HCT116 (cell line): ENCODE measurements around the gene TBC1D1. TPM values are rescaled to one million over a fixed set of nuclear protein-coding genes. Genes with fewer than 3 reads are reported as not detected.

ENCODE experiments used
- ATAC-seq: fragments of 200-7000 bp; cut with Tn5 transposase; 2 replicates; pipeline ENCODE4 v1.9.1; 2020; ENCODE audit warnings: mild to moderate bottlenecking, moderate library complexity
- BruUV-seq: library from RNA; stranded (reverse); fragments of 400-500 nt; replicated peaks from 2 replicates; lab custom pipeline; 2021; lab: Mats Ljungman, UMichigan
- CTCF ChIA-PET: fragments of 300-600 bp; sonication (Branson Sonifier 250); formaldehyde crosslinking; loops from one replicate; lab custom pipeline; 2021; ENCODE audit warnings: antibody characterized with exemption; lab: Charles Lee
- POLR2A ChIA-PET: fragments of 300-600, 350-600 bp; sonication (Branson Sonifier 250); formaldehyde crosslinking; loops from one replicate; lab custom pipeline; 2021; ENCODE audit warnings: antibody characterized with exemption; lab: Charles Lee
- RAD21 ChIA-PET, 2 experiments: fragments of 300-600 bp; sonication (Branson Sonifier 250); formaldehyde crosslinking; loops; one replicate each; lab custom pipeline; 2023; ENCODE audit warnings: low total read pairs in 2 of 2; ENCODE audit not compliant: uncharacterized antibody in 2 of 2, unreplicated experiment in 2 of 2, low non-redundant PET in 1 of 2; lab: Charles Lee
- DNase-seq: peaks from one replicate; pipeline ENCODE4 v3.0.0-alpha.2; 2010; ENCODE audit warnings: low read depth, low spot score
- H2AFZ ChIP-seq: fragments of 200-600 bp; shearing (Covaris generic), sonication (generic); 2 replicates; pipeline ENCODE4 v1.6.1; 2017; ENCODE audit warnings: low read depth, mixed run types, mixed read lengths, antibody characterized with exemption, low read length; ENCODE audit not compliant: poor library complexity, severe bottlenecking
- H3K27ac ChIP-seq: 2 replicates; pipeline ENCODE4 v1.5.1; 2012; ENCODE audit warnings: low read depth, low read length
- H3K27me3 ChIP-seq: fragments of 200-600 bp; sonication (generic); 2 replicates; pipeline ENCODE4 v1.6.1; 2016; ENCODE audit warnings: mixed run types, low read length, mixed read lengths; ENCODE audit not compliant: insufficient read depth
- H3K36me3 ChIP-seq, 2 experiments: fragments of 200-500 bp in 1 of 2; fragments of 200-600 bp in 1 of 2; sonication (Bioruptor generic) in 1 of 2; sonication (generic) in 1 of 2; 2 replicates each; pipeline versions ENCODE4 v1.5.1 to v1.6.1; 2014 to 2016; ENCODE audit warnings: low read length in 2 of 2, inconsistent platforms in 1 of 2, mixed read lengths in 1 of 2, mixed run types in 1 of 2; ENCODE audit not compliant: insufficient read depth in 2 of 2, control insufficient read depth in 1 of 2
- H3K4me1 ChIP-seq, 2 experiments: fragments of 200-600 bp in 1 of 2; sonication (generic) in 1 of 2; 2 replicates each; pipeline versions ENCODE4 v1.5.1 to v1.6.1; 2012 to 2017; ENCODE audit warnings: low read length in 2 of 2, inconsistent platforms in 1 of 2, mild to moderate bottlenecking in 1 of 2, mixed read lengths in 1 of 2, mixed run types in 1 of 2, moderate library complexity in 1 of 2; ENCODE audit not compliant: insufficient read depth in 2 of 2, control insufficient read depth in 1 of 2
- H3K4me2 ChIP-seq: fragments of 200-600 bp; sonication (generic); 2 replicates; pipeline ENCODE4 v1.6.1; 2017; ENCODE audit warnings: mixed run types, low read length, mixed read lengths
- H3K4me3 ChIP-seq, 2 experiments: fragments of 200-600 bp in 1 of 2; sonication (generic) in 1 of 2; replicated peaks in 1 of 2; 2 replicates each; pipeline ENCODE4 v1.5.1; 2011 to 2016; ENCODE audit warnings: low read length in 2 of 2, control low read depth in 1 of 2, low read depth in 1 of 2, mild to moderate bottlenecking in 1 of 2, mixed read lengths in 1 of 2, mixed run types in 1 of 2
- H3K79me2 ChIP-seq: fragments of 200-600 bp; sonication (generic); 2 replicates; pipeline ENCODE4 v1.6.1; 2017; ENCODE audit warnings: mild to moderate bottlenecking, mixed run types, low read length, moderate library complexity, mixed read lengths; ENCODE audit not compliant: insufficient read depth
- H3K9ac ChIP-seq: fragments of 200-600 bp; sonication (generic); 2 replicates; pipeline ENCODE4 v1.6.1; 2016; ENCODE audit warnings: low read length, mixed read lengths
- H3K9me2 ChIP-seq: fragments of 200-600 bp; sonication (generic), shearing (Covaris generic); 2 replicates; pipeline ENCODE4 v1.6.1; 2017; ENCODE audit warnings: mixed run types, mild to moderate bottlenecking, moderate library complexity; ENCODE audit not compliant: insufficient read depth
- H3K9me3 ChIP-seq, 2 experiments: fragments of 200-500 bp in 1 of 2; fragments of 200-600 bp in 1 of 2; sonication (Bioruptor generic) in 1 of 2; sonication (generic) in 1 of 2; 2 replicates each; pipeline ENCODE4 v1.6.1; 2014 to 2017; ENCODE audit warnings: low read length in 2 of 2, mixed read lengths in 2 of 2, inconsistent platforms in 1 of 2, low read depth in 1 of 2, mild to moderate bottlenecking in 1 of 2, mixed run types in 1 of 2, moderate library complexity in 1 of 2; ENCODE audit not compliant: control insufficient read depth in 1 of 2, insufficient read depth in 1 of 2
- H4K20me1 ChIP-seq: fragments of 200-600 bp; sonication (generic), shearing (Covaris generic); 2 replicates; pipeline ENCODE4 v1.6.1; 2017; ENCODE audit warnings: mixed run types, mild to moderate bottlenecking, moderate library complexity; ENCODE audit not compliant: insufficient read depth
- EZH2 ChIP-seq: fragments of 200-600 bp; sonication (generic); IDR thresholded peaks from 2 replicates; pipeline ENCODE4 v1.6.1; 2017; ENCODE audit warnings: antibody characterized with exemption, mixed run types
- EZH2phosphoT487 ChIP-seq: fragments of 200-600 bp; IDR thresholded peaks from 2 replicates; pipeline ENCODE4 v1.6.1; 2018; ENCODE audit warnings: antibody characterized with exemption, borderline replicate concordance
- JUND ChIP-seq: IDR thresholded peaks from 2 replicates; pipeline ENCODE4 v1.6.1; 2012
- POLR2A ChIP-seq: IDR thresholded peaks from 2 replicates; pipeline ENCODE4 v1.7.0; 2011; ENCODE audit warnings: borderline replicate concordance; ENCODE audit not compliant: insufficient read depth, insufficient read length; ENCODE audit errors: extremely low read depth
- SIN3A ChIP-seq: IDR thresholded peaks from 2 replicates; pipeline ENCODE4 v1.6.1; 2012; ENCODE audit warnings: low read depth
- TCF7L2 ChIP-seq: IDR thresholded peaks from 2 replicates; pipeline ENCODE4 v1.7.0; 2011; ENCODE audit warnings: borderline replicate concordance, inconsistent platforms; ENCODE audit not compliant: insufficient read depth, insufficient read length; ENCODE audit errors: extremely low read depth
- YY1 ChIP-seq: IDR thresholded peaks from 2 replicates; pipeline ENCODE4 v1.6.1; 2011; ENCODE audit warnings: low read length, low read depth, moderate library complexity, mild to moderate bottlenecking; ENCODE audit not compliant: insufficient replicate concordance; ENCODE audit errors: extremely low read depth
- intact Hi-C: fragments of 100-400 bp; cut with micrococcal nuclease; formaldehyde crosslinking; loops from 2 replicates; pipeline ENCODE4 v1.10.0; 2022
- total RNA-seq: library from RNA; stranded (reverse); gene quantifications from one replicate; pipeline ENCODE4 v1.2.1, GENCODE V29; 2021; ENCODE audit not compliant: unreplicated experiment
- TF ChIP-seq, protein P1 (sequence below): IDR thresholded peaks from 2 replicates; pipeline ENCODE4 v1.6.1; 2012

The TBC1D1 gene
- total RNA-seq, 1 experiment from 2014 or later, result 82.7 TPM

DNA sequence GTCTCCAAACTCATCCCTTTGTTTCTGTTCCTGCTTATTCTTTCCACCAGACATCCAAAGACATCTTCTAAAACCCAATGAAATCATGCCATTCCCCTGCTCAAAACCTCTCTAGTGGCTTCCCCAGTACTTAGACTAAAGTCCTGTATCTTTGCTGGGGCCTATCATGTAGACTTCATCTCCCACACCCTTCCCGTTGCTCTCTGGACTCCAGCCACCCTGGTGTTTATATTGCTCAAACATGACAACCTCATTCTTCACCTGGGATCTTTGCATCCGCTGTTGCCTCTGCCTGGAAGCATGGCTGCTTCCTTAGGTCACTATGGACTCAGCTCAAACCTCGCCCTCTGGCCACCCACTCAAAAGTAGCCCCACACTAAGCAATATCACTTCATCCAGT lies 23.7 kb downstream of the TBC1D1 start:
- no peak for DNase-seq
- H3K4me3 ChIP-seq, result no peak overlapping the region
- no peak overlapping the region for H3K27ac ChIP-seq
- ChIA-PET CTCF (no interaction called here), RAD21 (no interaction called here), POLR2A (no interaction called here)
- no peaks in the 10 kb centered on the region for H4K20me1 ChIP-seq
- no peaks in the 10 kb centered on the region for H3K79me2 ChIP-seq
- no peak overlapping the region for H3K4me2 ChIP-seq
- H3K27me3 ChIP-seq, result no peaks in the 10 kb centered on the region
- H2AFZ ChIP-seq, result no peak overlapping the region
- H3K9me3 ChIP-seq, result no peaks in the 10 kb centered on the region
- BruUV-seq, result no TSS peak
- H3K4me1 ChIP-seq, result no peaks in the 10 kb centered on the region
- TF ChIP-seq POLR2A (no peak), YY1 (no peak)
- H3K9me2 ChIP-seq, result no peaks in the 10 kb centered on the region
- no peak for ATAC-seq
- intact Hi-C loops, result no loop called here
- no peaks in the 10 kb centered on the region for H3K36me3 ChIP-seq
- H3K9ac ChIP-seq, result no peak overlapping the region

DNA sequence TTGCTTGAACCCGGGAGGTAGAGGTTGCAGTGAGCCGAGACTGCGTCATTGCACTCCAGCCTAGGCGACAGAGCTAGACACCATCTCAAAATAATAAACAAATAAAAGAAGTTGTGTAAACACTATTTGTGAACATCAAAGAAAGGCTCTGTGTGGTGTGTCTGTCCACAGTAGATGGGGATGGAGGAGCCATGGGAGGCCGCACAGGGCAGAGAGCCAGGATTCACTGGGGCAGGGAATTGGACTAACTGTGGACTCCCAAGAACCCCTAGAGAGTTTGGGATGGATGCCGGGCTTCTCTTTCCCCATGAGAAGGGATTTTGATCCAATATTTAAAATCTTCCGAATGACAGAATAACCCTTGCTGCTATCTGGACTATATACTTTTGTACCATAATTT lies 26.5 kb downstream of the TBC1D1 start:
- intact Hi-C loops, result no loop called here
- no peak overlapping the region for H3K4me2 ChIP-seq
- DNase-seq (no peak), ATAC-seq (no peak)
- H2AFZ ChIP-seq, result no peak overlapping the region
- H3K27me3 ChIP-seq, result no peaks in the 10 kb centered on the region
- no peak overlapping the region for H3K4me3 ChIP-seq
- H3K79me2 ChIP-seq, result no peaks in the 10 kb centered on the region
- no peak overlapping the region for H3K27ac ChIP-seq
- no peaks in the 10 kb centered on the region for H3K36me3 ChIP-seq
- no peaks in the 10 kb centered on the region for H3K9me3 ChIP-seq
- H3K4me1 ChIP-seq, result no peaks in the 10 kb centered on the region
- no peaks in the 10 kb centered on the region for H3K9me2 ChIP-seq
- H4K20me1 ChIP-seq, result no peaks in the 10 kb centered on the region
- no TSS peak for BruUV-seq
- RAD21 ChIA-PET, result no interaction called here
- no peak overlapping the region for H3K9ac ChIP-seq
- POLR2A ChIA-PET, result no interaction called here
- no peak for TF ChIP-seq TCF7L2
- no peak for TF ChIP-seq POLR2A
- no peak for TF ChIP-seq EZH2phosphoT487
- no peak for TF ChIP-seq YY1
- no peak for TF ChIP-seq JUND
- TF ChIP-seq, protein P1, sequence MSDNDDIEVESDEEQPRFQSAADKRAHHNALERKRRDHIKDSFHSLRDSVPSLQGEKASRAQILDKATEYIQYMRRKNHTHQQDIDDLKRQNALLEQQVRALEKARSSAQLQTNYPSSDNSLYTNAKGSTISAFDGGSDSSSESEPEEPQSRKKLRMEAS, result no peak
- no peak for TF ChIP-seq SIN3A
- no peak for TF ChIP-seq EZH2
- TF ChIP-seq, all 23 proteins: peak for 0
- CTCF ChIA-PET, result no interaction called here
